Gastrocnemius medialis (tissue), 4 donors: ENCODE measurements around the gene HNRNPC. TPM values are rescaled to one million over a fixed set of nuclear protein-coding genes. Genes with fewer than 3 reads are reported as not detected.

Experiments
- ATAC-seq, 2 donors: fragments of 150-250 bp; one replicate each; pipeline ENCODE4 v1.9.1; 2016
- DNase-seq, 2 donors: peaks; one replicate each; pipeline ENCODE4 v3.0.0-alpha.2; 2019
- H3K27ac ChIP-seq, 4 donors: fragments of 200-600 bp; sonication (generic); 1 replicate in 1 of 4; 2 replicates in 3 of 4; pipeline ENCODE4 v1.5.1; 2016 to 2018; ENCODE audit warnings: mild to moderate bottlenecking in 2 of 4, moderate library complexity in 1 of 4
- H3K27me3 ChIP-seq, 3 donors: fragments of 200-600 bp; sonication (generic) in 2 of 3; 1 replicate in 1 of 3; 2 replicates in 2 of 3; pipeline versions ENCODE4 v1.5.1 to v1.6.0; 2016 to 2019; ENCODE audit warnings: mild to moderate bottlenecking in 1 of 3, moderate library complexity in 1 of 3
- H3K36me3 ChIP-seq, 2 donors: fragments of 200-600 bp; sonication (generic) in 1 of 2; one replicate each; pipeline ENCODE4 v1.5.1; 2017 to 2018
- H3K4me1 ChIP-seq, 2 donors: fragments of 200-600 bp; sonication (generic) in 1 of 2; one replicate each; pipeline ENCODE4 v1.5.1; 2016 to 2017; ENCODE audit warnings: mild to moderate bottlenecking in 2 of 2
- H3K4me3 ChIP-seq, 4 donors: fragments of 200-600 bp; sonication (generic) in 3 of 4; 1 replicate in 1 of 4; 2 replicates in 3 of 4; pipeline ENCODE4 v1.5.1; 2016 to 2019; ENCODE audit warnings: mild to moderate bottlenecking in 2 of 4
- H3K9me3 ChIP-seq, 3 donors: fragments of 200-600 bp; sonication (generic) in 2 of 3; 1 replicate in 1 of 3; 2 replicates in 2 of 3; pipeline ENCODE4 v1.5.1; 2016 to 2019
- POLR2A ChIP-seq, 2 donors: fragments of 450-650 bp; IDR thresholded peaks; one replicate each; pipeline ENCODE4 v1.6.1; 2017; ENCODE audit warnings: antibody characterized with exemption in 2 of 2, mild to moderate bottlenecking in 2 of 2, moderate library complexity in 2 of 2
- in situ Hi-C, 4 donors: fragments of 200-750 bp; cut with MboI; loops; one replicate each; pipeline versions ENCODE4 v1.15.0 to v1.8.0; 2017; ENCODE audit warnings: low sequenced_read_pairs in 4 of 4
- intact Hi-C: fragments of 100-400 bp; cut with DNase I; formaldehyde crosslinking; loops from one replicate; pipeline ENCODE4 v1.15.1; 2023; ENCODE audit warnings: low total_unique reads
- total RNA-seq, 4 donors: library from RNA; depleted of rRNA; stranded (reverse); fragments of >200 nt; gene quantifications; one replicate each; pipeline versions ENCODE4 v1.1.0 to v1.2.3, GENCODE V29; 2016
- TF ChIP-seq, protein P1 (sequence below), 5 experiments: fragments of 450-650 bp in 3 of 5; fragments of 200-600 bp in 2 of 5; sonication (generic) in 2 of 5; IDR thresholded peaks in 4 of 5; conservative IDR thresholded peaks in 1 of 5; 1 replicate in 4 of 5; 2 replicates in 1 of 5; pipeline ENCODE4 v1.5.1; 2016 to 2019; ENCODE audit warnings: antibody characterized with exemption in 5 of 5, mild to moderate bottlenecking in 3 of 5, moderate library complexity in 3 of 5

Gene HNRNPC
- total RNA-seq, 4 donors from 2014 or later, result 281 to 357 (median 318) TPM

DNA sequence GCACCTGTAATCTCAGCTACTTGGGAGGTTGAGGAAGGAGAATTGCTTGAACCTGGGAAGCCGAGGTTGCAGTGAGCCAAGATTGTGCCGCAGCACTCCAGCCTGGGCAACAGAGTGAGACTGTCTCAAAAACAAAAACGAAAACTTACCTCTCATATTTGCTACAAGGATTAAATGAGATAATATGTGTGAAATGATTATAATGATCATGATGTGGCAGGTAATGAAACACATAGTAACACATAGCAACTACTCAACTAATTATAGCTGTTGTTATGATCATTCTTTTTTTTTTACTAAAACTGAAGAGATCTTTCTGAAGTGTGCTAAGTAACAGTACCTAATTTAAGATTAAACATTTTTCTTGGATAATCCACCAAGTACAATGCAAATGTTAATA lies 40.7 kb upstream of the HNRNPC start:
- no peak for TF ChIP-seq POLR2A (IDR thresholded peaks at IDR 0.05)
- TF ChIP-seq, protein P1, sequence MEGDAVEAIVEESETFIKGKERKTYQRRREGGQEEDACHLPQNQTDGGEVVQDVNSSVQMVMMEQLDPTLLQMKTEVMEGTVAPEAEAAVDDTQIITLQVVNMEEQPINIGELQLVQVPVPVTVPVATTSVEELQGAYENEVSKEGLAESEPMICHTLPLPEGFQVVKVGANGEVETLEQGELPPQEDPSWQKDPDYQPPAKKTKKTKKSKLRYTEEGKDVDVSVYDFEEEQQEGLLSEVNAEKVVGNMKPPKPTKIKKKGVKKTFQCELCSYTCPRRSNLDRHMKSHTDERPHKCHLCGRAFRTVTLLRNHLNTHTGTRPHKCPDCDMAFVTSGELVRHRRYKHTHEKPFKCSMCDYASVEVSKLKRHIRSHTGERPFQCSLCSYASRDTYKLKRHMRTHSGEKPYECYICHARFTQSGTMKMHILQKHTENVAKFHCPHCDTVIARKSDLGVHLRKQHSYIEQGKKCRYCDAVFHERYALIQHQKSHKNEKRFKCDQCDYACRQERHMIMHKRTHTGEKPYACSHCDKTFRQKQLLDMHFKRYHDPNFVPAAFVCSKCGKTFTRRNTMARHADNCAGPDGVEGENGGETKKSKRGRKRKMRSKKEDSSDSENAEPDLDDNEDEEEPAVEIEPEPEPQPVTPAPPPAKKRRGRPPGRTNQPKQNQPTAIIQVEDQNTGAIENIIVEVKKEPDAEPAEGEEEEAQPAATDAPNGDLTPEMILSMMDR (IDR thresholded peaks at IDR 0.05 in 4 of 5, conservative IDR thresholded peaks at IDR 0.05 in 1 of 5), result no peak
- no peaks in the 10 kb centered on the region for H3K9me3 ChIP-seq
- H3K27me3 ChIP-seq, result peaks cover 0 to 4% (median 0%) of the 10 kb centered on the region in 3 donors
- intact Hi-C loops, result no loop called here
- no peak overlapping the region for H3K4me3 ChIP-seq
- no peak for ATAC-seq
- H3K4me1 ChIP-seq, result no peaks in the 10 kb centered on the region
- DNase-seq, result no peak
- no peaks in the 10 kb centered on the region for H3K36me3 ChIP-seq
- in situ Hi-C loops, result no loop called here
- H3K27ac ChIP-seq, result no peak overlapping the region

- intact Hi-C loops, result no loop called here
- H3K27ac ChIP-seq, result no peak overlapping the region
These were observed 40.0 kb upstream of the HNRNPC start for GRCh38 chr14:21309238-21309636.

DNA sequence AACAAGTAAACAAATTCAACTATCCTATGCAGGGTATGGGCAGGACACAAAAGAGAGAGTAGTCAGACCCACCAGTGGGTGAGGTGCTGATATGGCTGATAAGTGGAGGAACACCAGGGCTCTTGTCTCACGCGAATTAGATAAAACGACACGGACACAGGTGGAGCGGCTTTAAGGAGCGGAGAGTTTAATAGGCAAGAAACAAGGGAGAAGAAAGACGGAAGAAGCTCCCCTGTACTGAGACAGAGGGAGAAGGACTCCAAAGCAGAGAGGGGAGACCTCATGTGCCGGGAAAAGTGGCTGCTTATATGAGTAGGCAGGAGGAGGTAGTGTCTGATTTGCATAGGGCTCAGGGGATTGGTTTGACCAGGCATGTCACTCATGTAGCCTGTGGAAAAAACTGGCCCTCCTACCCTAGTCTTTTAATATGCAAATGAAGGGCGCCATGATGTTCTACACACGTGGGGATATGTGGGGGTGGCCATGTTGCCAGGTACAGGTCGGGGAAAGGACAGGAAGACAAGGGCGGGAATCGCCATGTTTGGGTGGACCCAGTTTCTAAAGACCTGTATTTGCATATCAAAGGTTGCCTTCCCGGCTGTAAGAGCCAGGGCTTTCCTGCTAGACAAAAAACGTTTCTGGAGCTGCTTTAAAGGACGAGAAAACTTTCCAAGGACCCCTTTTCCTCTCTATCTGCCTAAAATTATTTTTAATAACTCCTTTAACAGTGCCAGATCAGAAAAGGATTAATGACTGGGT lies 39.4 kb upstream of the HNRNPC start:
- peak overlapping the region in 3 of 4 donors; percentile 30 to 58 (median 37) for H3K27ac ChIP-seq
- TF ChIP-seq POLR2A (IDR thresholded peaks at IDR 0.05), result peak in 1 of 2 donors; percentile 49
- TF ChIP-seq, protein P1 (IDR thresholded peaks at IDR 0.05 in 4 of 5, conservative IDR thresholded peaks at IDR 0.05 in 1 of 5), result no peak
- peak overlapping the region; percentile 21 to 58 (median 42) for H3K4me3 ChIP-seq
- no peaks in the 10 kb centered on the region for H3K4me1 ChIP-seq
- intact Hi-C loops (no loop called here), in situ Hi-C loops (no loop called here)
- H3K27me3 ChIP-seq, result peaks cover 0 to 7% (median 0%) of the 10 kb centered on the region in 3 donors
- H3K36me3 ChIP-seq, result no peaks in the 10 kb centered on the region
- peak; percentile 82 to 93 for ATAC-seq
- DNase-seq, result peak; percentile 23 to 72
- no peaks in the 10 kb centered on the region for H3K9me3 ChIP-seq

More at GRCh38 chr14:21309238-21309636, 40.0 kb upstream of the HNRNPC start:
- H3K4me3 ChIP-seq, result peak overlapping the region; percentile 21 to 58 (median 42)
- H3K9me3 ChIP-seq, result no peaks in the 10 kb centered on the region
- H3K36me3 ChIP-seq, result no peaks in the 10 kb centered on the region
- ATAC-seq, result no peak
- DNase-seq, result no peak
- in situ Hi-C loops, result no loop called here
- TF ChIP-seq POLR2A (IDR thresholded peaks at IDR 0.05), result no peak
- TF ChIP-seq, protein P1 (IDR thresholded peaks at IDR 0.05 in 4 of 5, conservative IDR thresholded peaks at IDR 0.05 in 1 of 5), result no peak
- peaks cover 0 to 4% (median 0%) of the 10 kb centered on the region in 3 donors for H3K27me3 ChIP-seq
- no peaks in the 10 kb centered on the region for H3K4me1 ChIP-seq

DNA sequence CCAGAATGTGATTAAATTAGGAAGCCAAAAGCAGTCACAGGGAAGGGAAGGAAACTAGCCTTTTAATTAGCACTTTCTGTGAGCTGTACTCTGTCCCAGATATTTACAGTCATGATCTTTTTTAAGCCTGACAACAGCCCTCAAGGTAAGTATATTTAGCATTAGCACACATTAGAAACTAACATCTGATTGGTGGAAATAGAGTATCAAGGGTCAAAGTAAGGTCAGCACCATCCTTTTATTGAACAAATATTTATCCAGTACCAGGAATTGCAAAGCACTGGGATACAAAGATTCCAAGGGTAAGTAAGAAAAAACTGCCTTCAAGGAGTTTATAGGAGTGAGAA lies 38.9 kb upstream of the HNRNPC start:
- Histone ChIP-seq H3K9me3 (no peaks in the 10 kb centered on the region), H3K4me3 (peak overlapping the region in 3 of 4 donors; percentile 38 to 58 (median 46)), H3K36me3 (no peaks in the 10 kb centered on the region), H3K27me3 (peaks cover 0 to 9% (median 0%) of the 10 kb centered on the region in 3 donors), H3K4me1 (no peaks in the 10 kb centered on the region), H3K27ac (peak overlapping the region in 3 of 4 donors; percentile 30 to 58 (median 37))
- TF ChIP-seq, protein P1 (IDR thresholded peaks at IDR 0.05 in 4 of 5, conservative IDR thresholded peaks at IDR 0.05 in 1 of 5), result no peak
- no peak for TF ChIP-seq POLR2A (IDR thresholded peaks at IDR 0.05)
- ATAC-seq, result peak; percentile 53 to 62
- in situ Hi-C loops, result no loop called here
- DNase-seq, result no peak
- intact Hi-C loops, result no loop called here
